Omental fat pad (tissue), 4 donors: ENCODE data around the gene FKRP. TPM values are rescaled to one million over a fixed set of nuclear protein-coding genes. Genes with fewer than 3 reads are reported as not detected.
"Not testable (repeated sequence)": the region's sequence is repeated elsewhere in the genome, so short reads cannot be mapped to it uniquely, and the experiment has no call there.

Source experiments
- ATAC-seq: fragments of 150-250 bp; one replicate; pipeline ENCODE4 v1.9.1; 2016; ENCODE audit warnings: mild to moderate bottlenecking, moderate library complexity; ENCODE audit not compliant: low FRiP score
- DNase-seq: peaks from one replicate; pipeline ENCODE4 v3.0.0-alpha.2; 2019; ENCODE audit warnings: low spot score
- CTCF ChIP-seq, 3 donors: fragments of 450-650 bp; IDR thresholded peaks; one replicate each; pipeline ENCODE4 v1.5.1; 2016 to 2017; ENCODE audit warnings: antibody characterized with exemption in 3 of 3, mild to moderate bottlenecking in 3 of 3, moderate library complexity in 2 of 3
- small RNA-seq: library from RNA; depleted of rRNA; stranded (forward); fragments of <200 nt; gene quantifications from one replicate; pipeline ENCODE3, GENCODE V24; 2016
- total RNA-seq, 4 donors: library from RNA; depleted of rRNA; stranded (reverse); fragments of >200 nt; gene quantifications; one replicate each; pipeline ENCODE4 v1.1.0, GENCODE V29; 2016

The FKRP gene
- total RNA-seq, 4 donors from 2014 or later, result 9.2 to 20.5 (median 13.9) TPM

- no peak for ATAC-seq
- DNase-seq, result no peak
- no peak for TF ChIP-seq CTCF (IDR thresholded peaks at IDR 0.05)
Measured at GRCh38 chr19:46798713-46799112, 52.9 kb downstream of the FKRP start.

- no peak for DNase-seq
- no peak for TF ChIP-seq CTCF (IDR thresholded peaks at IDR 0.05)
- no peak for ATAC-seq
Measured at GRCh38 chr19:46802152-46802551, 56.3 kb downstream of the FKRP start.

- DNase-seq (no peak), ATAC-seq (no peak)
- TF ChIP-seq CTCF (IDR thresholded peaks at IDR 0.05), result no peak
Measured at GRCh38 chr19:46803555-46803954, 57.7 kb downstream of the FKRP start.

GRCh38 chr19:46804432-46804831 lies 58.6 kb downstream of the FKRP start:
- not testable (repeated sequence) for ATAC-seq, DNase-seq

DNA sequence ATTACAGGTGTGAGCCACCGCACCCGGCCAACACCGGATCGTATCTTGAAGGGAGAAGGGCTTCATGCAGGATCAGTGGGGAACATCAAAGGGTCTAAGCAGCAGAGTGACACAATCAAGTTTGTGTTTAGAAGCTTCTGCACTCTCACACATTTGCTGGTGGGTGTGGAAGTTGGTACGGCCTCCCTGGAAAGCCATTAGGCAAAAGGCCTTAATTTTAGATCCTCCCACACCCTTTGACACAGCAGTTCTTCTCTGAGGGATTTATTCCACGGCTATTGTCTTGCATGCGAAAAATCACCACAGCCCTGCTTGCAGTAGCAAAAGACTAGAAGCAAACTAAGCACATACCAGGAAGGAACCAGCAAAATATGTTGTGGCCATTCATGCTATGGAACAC lies 60.8 kb downstream of the FKRP start:
- ATAC-seq (no peak), DNase-seq (no peak)
- no peak for TF ChIP-seq CTCF (IDR thresholded peaks at IDR 0.05)

Small RNA genes lying within 50 kb of the gene (small RNA-seq; reads per million reads assigned to genes)
- gene MIR320E (not detected), gene RF00019 (not detected)

Other genes starting within 250 kb of the FKRP start
- 100 to 1,000 TPM; 112 to 189 (median 132) TPM for gene CALM3, start 144.7 kb upstream of the FKRP start, total RNA-seq
- 10 to 100 TPM in 1 of 4 donors, 1 to 10 TPM in 3; 4.8 to 10.2 (median 7.9) TPM for gene PTGIR, start 121.0 kb upstream of the FKRP start, total RNA-seq
- not detected for gene GNG8, start 109.9 kb upstream of the FKRP start, total RNA-seq
- gene DACT3, start 84.9 kb upstream of the FKRP start, total RNA-seq, result under 1 TPM; 0.31 to 0.79 (median 0.52) TPM
- gene PRKD2, start 28.9 kb upstream of the FKRP start, total RNA-seq, result 10 to 100 TPM; 11.8 to 41.3 (median 19.5) TPM
- 10 to 100 TPM; 33.6 to 92.3 (median 64.7) TPM for gene STRN4, start 393 bp downstream of the FKRP start, total RNA-seq
- gene SLC1A5, start 42.5 kb downstream of the FKRP start, total RNA-seq, result 100 to 1,000 TPM in 3 of 4 donors, 10 to 100 TPM in 1; 86.7 to 158 (median 140) TPM
- gene AP2S1, start 104.8 kb downstream of the FKRP start, total RNA-seq, result 100 to 1,000 TPM in 3 of 4 donors, 10 to 100 TPM in 1; 96.6 to 166 (median 132) TPM
- gene ARHGAP35, start 114.9 kb downstream of the FKRP start, total RNA-seq, result 10 to 100 TPM; 30.1 to 45.2 (median 37.2) TPM